SIG-M5 treated with dmso at 0.1 percent for 504 hours (cell line): ENCODE data around the gene FABP7.

ENCODE experiments used
- DNase-seq: peaks from one replicate; lab custom pipeline; 2025; ENCODE audit not compliant: unreplicated experiment; lab: John Stamatoyannopoulos, UW

FABP7 gene

DNA sequence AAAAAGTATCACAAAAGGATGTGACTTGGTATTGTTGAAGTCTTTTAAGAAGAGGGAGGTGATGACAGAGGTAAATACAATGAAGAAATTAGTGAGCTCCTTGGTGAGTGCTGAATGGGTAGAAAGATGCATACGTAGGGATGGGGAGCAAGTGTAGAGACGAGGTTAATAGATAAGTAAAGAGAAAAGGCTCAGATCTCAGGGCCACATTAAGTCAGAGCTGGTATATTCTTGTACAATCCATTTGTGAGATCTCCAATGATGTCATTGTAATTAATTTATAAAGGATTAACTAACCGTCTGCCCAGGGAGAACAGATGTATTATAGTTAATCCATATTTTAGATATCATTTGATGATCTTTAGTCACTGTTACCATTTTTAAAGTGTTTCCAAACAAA lies 52.9 kb downstream of the FABP7 start:
- no peak for DNase-seq

DNA sequence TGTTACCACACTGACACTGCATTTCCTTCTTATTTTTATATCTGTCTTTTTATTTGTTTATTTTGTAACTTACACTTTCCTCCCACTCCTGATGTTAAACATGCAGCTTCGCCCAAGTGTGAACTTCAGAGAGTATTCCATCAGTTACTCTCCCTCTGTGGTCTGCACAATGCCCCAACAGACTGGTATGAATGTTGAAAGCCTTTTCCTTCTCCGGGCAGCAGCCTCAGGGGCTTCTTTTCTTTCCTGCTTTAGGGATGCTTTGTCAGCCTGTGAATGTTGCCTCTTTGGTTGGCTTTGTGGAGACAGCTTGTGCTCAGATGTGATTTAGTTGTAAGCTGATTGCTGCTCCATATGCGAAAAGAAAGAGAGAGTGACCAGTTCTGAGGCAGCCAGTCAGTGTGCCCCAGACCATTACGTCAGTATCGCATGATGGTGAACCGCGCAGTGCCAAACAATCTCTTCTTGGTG lies 53.5 kb downstream of the FABP7 start:
- DNase-seq = no peak
